GM20431 (cell line): ENCODE data around the gene CCNYL1.
"Not testable (repeated sequence)": the region's sequence is repeated elsewhere in the genome, so short reads cannot be mapped to it uniquely, and the experiment has no call there.

Source experiments
- in situ Hi-C: fragments of 300-500 bp; cut with MseI, MboI; formaldehyde crosslinking; loops from one replicate; pipeline ENCODE4 v1.15.0; 2020; ENCODE audit warnings: low sequenced_read_pairs; ENCODE audit not compliant: unreplicated experiment

Gene CCNYL1

GRCh38 chr2:207731138-207731537, 19.7 kb downstream of the CCNYL1 start:
- in situ Hi-C loops: no loop called here

GRCh38 chr2:207733597-207734240, 22.3 kb downstream of the CCNYL1 start:
- in situ Hi-C loops: no loop called here

- in situ Hi-C loops: no loop called here
These were observed 22.8 kb downstream of the CCNYL1 start for GRCh38 chr2:207734264-207734635.

GRCh38 chr2:207734636-207735512, 23.4 kb downstream of the CCNYL1 start:
- in situ Hi-C loops: no loop called here

GRCh38 chr2:207735513-207735859, 24.0 kb downstream of the CCNYL1 start:
- in situ Hi-C loops: not testable (repeated sequence)

GRCh38 chr2:207743514-207743913, 32.1 kb downstream of the CCNYL1 start:
- in situ Hi-C loops: no loop called here

GRCh38 chr2:207744050-207744449, 32.6 kb downstream of the CCNYL1 start:
- in situ Hi-C loops: no loop called here

- in situ Hi-C loops: no loop called here
These were observed 33.0 kb downstream of the CCNYL1 start for GRCh38 chr2:207744451-207744850.

GRCh38 chr2:207746131-207746530, 34.7 kb downstream of the CCNYL1 start:
- in situ Hi-C loops: no loop called here

- in situ Hi-C loops: no loop called here
These were observed 36.5 kb downstream of the CCNYL1 start for GRCh38 chr2:207747653-207748560.

- in situ Hi-C loops: no loop called here
These were observed 37.6 kb downstream of the CCNYL1 start for GRCh38 chr2:207748993-207749392.

GRCh38 chr2:207749873-207750272, 38.4 kb downstream of the CCNYL1 start:
- in situ Hi-C loops: loop anchor here (25.0 kb wide), 1 partner anchor 287 kb away; the partner anchor contains the start of gene PLEKHM3

GRCh38 chr2:207750345-207750744, 38.9 kb downstream of the CCNYL1 start:
- in situ Hi-C loops: loop anchor here (25.0 kb wide), 1 partner anchor 287 kb away; the partner anchor contains the start of gene PLEKHM3

- in situ Hi-C loops: loop anchor here (25.0 kb wide), 1 partner anchor 286 kb away; the partner anchor contains the start of gene PLEKHM3
These were observed 39.4 kb downstream of the CCNYL1 start for GRCh38 chr2:207750876-207751275.

- in situ Hi-C loops: loop anchor here (25.0 kb wide), 1 partner anchor 284 kb away; the partner anchor contains the start of gene PLEKHM3
These were observed 42.2 kb downstream of the CCNYL1 start for GRCh38 chr2:207753688-207754087.

GRCh38 chr2:207754498-207755383, 43.3 kb downstream of the CCNYL1 start:
- in situ Hi-C loops: loop anchor here (25.0 kb wide), 1 partner anchor 283 kb away; the partner anchor contains the start of gene PLEKHM3

- in situ Hi-C loops: loop anchor here (25.0 kb wide), 1 partner anchor 279 kb away; the partner anchor contains the start of gene PLEKHM3
These were observed 46.6 kb downstream of the CCNYL1 start for GRCh38 chr2:207758025-207758424.

GRCh38 chr2:207759890-207760289, 48.5 kb downstream of the CCNYL1 start:
- in situ Hi-C loops: loop anchor here (25.0 kb wide), 1 partner anchor 277 kb away; the partner anchor contains the start of gene PLEKHM3

- in situ Hi-C loops: loop anchor here (25.0 kb wide), 1 partner anchor 277 kb away; the partner anchor contains the start of gene PLEKHM3
These were observed 49.0 kb downstream of the CCNYL1 start for GRCh38 chr2:207760453-207760852.
